ENCODE data around the gene ITPR2. TPM values are rescaled to one million over a fixed set of nuclear protein-coding genes. Genes with fewer than 3 reads are reported as not detected.

The ITPR2 gene
- total and polyA plus RNA-seq, 2 of the 8 experiments (the other 6 are each of a cell fraction or from before 2014, with no cell fraction given), result 4.1 to 48.3 TPM

DNA sequence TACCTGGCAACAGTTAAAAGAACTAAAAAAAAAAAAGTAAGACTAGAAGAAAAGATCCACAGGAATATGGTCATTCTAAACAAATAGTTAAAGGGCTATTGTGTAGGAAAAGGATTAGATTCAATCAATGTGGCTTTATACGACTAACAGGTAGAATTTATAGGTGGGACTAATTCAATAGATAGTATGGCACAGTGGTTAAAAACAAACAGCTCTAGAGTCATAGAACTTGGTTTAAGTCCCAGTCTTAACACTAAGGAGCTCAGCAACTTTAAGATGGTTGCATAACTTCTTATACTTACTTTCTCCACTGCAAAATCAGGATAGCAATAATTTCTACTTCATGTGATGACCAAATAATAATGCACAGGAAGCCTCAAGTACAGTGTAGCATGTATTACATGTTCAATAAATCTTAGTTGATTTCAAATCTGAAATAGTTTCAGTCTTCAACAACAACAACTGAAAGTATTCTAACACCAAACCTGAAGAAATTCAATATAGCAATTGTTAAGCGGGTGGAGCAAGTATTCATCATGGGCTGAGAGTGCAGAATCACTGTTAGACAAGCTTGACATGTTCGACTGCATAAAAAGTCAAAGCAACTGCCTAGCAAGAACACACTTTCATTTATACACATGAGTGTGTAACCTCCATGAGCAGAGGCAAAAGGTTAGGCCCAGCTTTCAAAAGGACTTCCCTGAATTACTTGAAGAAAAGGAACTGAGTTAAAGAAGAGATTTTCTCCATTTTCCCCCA, 50.4 kb downstream of the ITPR2 start:
- H4K20me1 ChIP-seq (replicated peaks in 1 of 2; ENCODE audit: control insufficient read depth in 1 of 2, insufficient read depth in 2 of 2, low read length in 2 of 2), result no peaks in the 10 kb centered on the region
- H4K91ac ChIP-seq (replicated peaks; ENCODE audit: insufficient read length, low read length), result no peak overlapping the region
- H3K36me3 ChIP-seq (ENCODE audit: control insufficient read depth in 2 of 4, insufficient read depth in 4 of 4, low read length in 3 of 4), result peaks cover 0 to 9% (median 1%) of the 10 kb centered on the region in 4 experiments; a peak in 3 of 8 replicates
- H3K79me1 ChIP-seq (ENCODE audit: low read depth, low read length), result no peaks in the 10 kb centered on the region
- H2BK12ac ChIP-seq (ENCODE audit: low read depth, low read length), result no peak overlapping the region
- H2BK15ac ChIP-seq (ENCODE audit: low read length), result no peak overlapping the region
- H3K23ac ChIP-seq (ENCODE audit: insufficient read length), result no peak overlapping the region
- TF ChIP-seq CEBPB (IDR thresholded peaks at IDR 0.05; ENCODE audit: low read depth, low read length) (no peak), NANOG (IDR thresholded peaks at IDR 0.05; ENCODE audit: insufficient read depth, low read depth, low read length, poor library complexity, severe bottlenecking) (no peak), POLR2AphosphoS5 (IDR thresholded peaks at IDR 0.05; ENCODE audit: low read depth, low read length) (no peak), BACH1 (IDR thresholded peaks at IDR 0.05; ENCODE audit: low read length) (no peak), GTF2F1 (IDR thresholded peaks at IDR 0.05; ENCODE audit: borderline replicate concordance, low read depth, low read length) (no peak)
- no peak overlapping the region for H3K27ac ChIP-seq (ENCODE audit: low read depth, low read length)
- H4K5ac ChIP-seq (ENCODE audit: insufficient read length, low read depth, low read length), result no peak overlapping the region
- no peaks in the 10 kb centered on the region for H3K23me2 ChIP-seq (ENCODE audit: low read depth, low read length)
- ChIA-PET CTCF (ENCODE audit: partially characterized antibody) (interaction anchor here (1.2 to 1.4 kb wide), 3 partner anchors 60 to 102 kb away, joined by 3 to 4 read pairs (median 4); no protein-coding TSS in a partner anchor), POLR2A (ENCODE audit: partially characterized antibody) (no interaction called here)
- H3K4me3 ChIP-seq (ENCODE audit: extremely low read depth in 1 of 4, insufficient read depth in 2 of 4, low read depth in 3 of 4, low read length in 4 of 4), result no peak overlapping the region
- H2AFZ ChIP-seq (ENCODE audit: low read length), result no peak overlapping the region
- H2AK5ac ChIP-seq (ENCODE audit: low read depth, low read length), result no peak overlapping the region
- no peaks in the 10 kb centered on the region for H3K4me1 ChIP-seq (replicated peaks in 1 of 4; ENCODE audit: control insufficient read depth in 3 of 4, insufficient read depth in 4 of 4, low read length in 3 of 4)
- FAIRE-seq (no peak), DNase-seq (ENCODE audit: low read depth in 1 of 2, low spot score in 2 of 2) (no peak)
- no peak overlapping the region for H3K14ac ChIP-seq (ENCODE audit: insufficient read length)
- no peaks in the 10 kb centered on the region for H3K27me3 ChIP-seq (replicated peaks in 1 of 4; ENCODE audit: control insufficient read depth in 3 of 4, extremely low read depth in 1 of 4, insufficient read depth in 3 of 4, low read length in 3 of 4)
- no peak overlapping the region for H2BK5ac ChIP-seq (ENCODE audit: low read depth, low read length)
- H3K18ac ChIP-seq (ENCODE audit: extremely low read depth, low read length), result no peak overlapping the region
- H3K4ac ChIP-seq (replicated peaks; ENCODE audit: insufficient read length, low read depth, low read length), result no peak overlapping the region
- H3K9ac ChIP-seq (replicated peaks in 1 of 4; ENCODE audit: extremely low read depth in 1 of 4, low read depth in 3 of 4, low read length in 3 of 4), result no peak overlapping the region
- no peak overlapping the region for H3K56ac ChIP-seq (replicated peaks; ENCODE audit: insufficient read length, low read depth, low read length)
- H2BK120ac ChIP-seq (replicated peaks; ENCODE audit: low read depth, low read length), result no peak overlapping the region
- peaks cover 3 to 4% of the 10 kb centered on the region in 2 experiments; a peak in 2 of 4 replicates for H3K9me3 ChIP-seq (ENCODE audit: insufficient read depth in 2 of 2, low read depth in 1 of 2, low read length in 1 of 2)
- WGBS, 2 experiments (ENCODE audit: extremely low coverage in 1 of 2, insufficient coverage in 1 of 2, insufficient read length in 1 of 2, insufficient replicate concordance in 2 of 2, low coverage in 1 of 2, low lambda C conversion rate in 2 of 2, missing lambda C conversion rate in 1 of 2), result 89% methylated on average over 3 of the region's 3 CpGs; no CpG with 5 or more reads in 1 of the 2 experiments
- H2BK20ac ChIP-seq (ENCODE audit: low read length), result no peak overlapping the region
- no peaks in the 10 kb centered on the region for H3K79me2 ChIP-seq (ENCODE audit: control insufficient read depth in 1 of 2, insufficient read depth in 2 of 2, low read length in 2 of 2)
- H3K4me2 ChIP-seq (ENCODE audit: insufficient read depth in 1 of 2, low read depth in 2 of 2, low read length in 2 of 2), result no peak overlapping the region
- no peak overlapping the region for H4K8ac ChIP-seq (ENCODE audit: extremely low read depth, insufficient read depth, low read length)
